A549 (cell line): ENCODE results near the gene MMP24OS. TPM values are rescaled to one million over a fixed set of nuclear protein-coding genes. Genes with fewer than 3 reads are reported as not detected.

ENCODE experiments used
- ATAC-seq, 2 experiments: fragments of 200-7000 bp in 1 of 2; fragments of >200 bp in 1 of 2; cut with Nextera tagmentation in 1 of 2; cut with Tn5 transposase in 1 of 2; 3 replicates each; pipeline versions ENCODE4 v1.8.0 to v1.9.1; 2018 to 2020; ENCODE audit warnings: mild to moderate bottlenecking in 1 of 2, moderate library complexity in 1 of 2
- CTCF ChIA-PET: fragments of 300-600 bp; sonication (Branson Sonifier 250); formaldehyde crosslinking; extraction: SDS; loops from one replicate; lab custom pipeline; 2021; ENCODE audit warnings: antibody characterized with exemption, inconsistent platforms; lab: Yijun Ruan, JAX
- POLR2A ChIA-PET: fragments of 350-600 bp; formaldehyde crosslinking; extraction: SDS; loops from one replicate; lab custom pipeline; 2021; ENCODE audit warnings: antibody characterized with exemption, inconsistent platforms; lab: Yijun Ruan, JAX
- DNase-seq, 2 experiments: peaks; one replicate each; pipeline versions ENCODE4 v3.0.0 to v3.0.0-alpha.2; 2011 to 2016; ENCODE audit warnings: low read depth in 1 of 2, low spot score in 1 of 2
- FAIRE-seq: peaks from 2 replicates; lab custom pipeline; 2011; peaks lifted over from hg19 to GRCh38; lab: Jason Lieb, UNC
- H3K27ac ChIP-seq, 2 experiments: fragments of >200 bp; sonication (Bioruptor Twin); formaldehyde crosslinking; 3 replicates each; pipeline ENCODE4 v1.5.1; 2016 to 2017
- H3K4me1 ChIP-seq: fragments of >200 bp; sonication (Bioruptor Twin); formaldehyde crosslinking; 3 replicates; pipeline ENCODE4 v1.6.1; 2016
- H3K4me2 ChIP-seq: fragments of >200 bp; sonication (Bioruptor Twin); formaldehyde crosslinking; 3 replicates; pipeline ENCODE4 v1.6.1; 2016
- H3K4me3 ChIP-seq: fragments of >200 bp; sonication (Bioruptor Twin); formaldehyde crosslinking; 3 replicates; pipeline ENCODE4 v1.5.1; 2016
- H3K9me3 ChIP-seq: fragments of >200 bp; sonication (Bioruptor Twin); formaldehyde crosslinking; 3 replicates; pipeline ENCODE4 v1.6.1; 2016
- BHLHE40 ChIP-seq: IDR thresholded peaks from 2 replicates; pipeline ENCODE4 v1.6.1; 2012; ENCODE audit warnings: low read depth, low read length, inconsistent platforms
- CBX8 ChIP-seq: fragments of 200-600 bp; sonication (generic); IDR thresholded peaks from 2 replicates; pipeline ENCODE4 v1.6.1; 2016
- CHD2 ChIP-seq: fragments of 150-350 bp; IDR thresholded peaks from 2 replicates; pipeline ENCODE4 v1.6.1; 2014; ENCODE audit warnings: low read length; ENCODE audit not compliant: partially characterized antibody
- EP300 ChIP-seq, 2 experiments: fragments of >200 bp; sonication (Bioruptor Twin); formaldehyde crosslinking; IDR thresholded peaks; 2 replicates in 1 of 2; 3 replicates in 1 of 2; pipeline ENCODE4 v1.6.1; 2016 to 2017
- FOXS1 ChIP-seq: fragments of 250-450 bp; sonication (Bioruptor Pico); IDR thresholded peaks from 2 replicates; pipeline ENCODE4 v1.5.0; 2020; ENCODE audit warnings: mild to moderate bottlenecking, moderate library complexity
- HDAC2 ChIP-seq: fragments of 200-600 bp; sonication (generic); IDR thresholded peaks from 2 replicates; pipeline ENCODE4 v1.6.1; 2016
- HEYL ChIP-seq: fragments of 250-450 bp; sonication (Bioruptor Pico); IDR thresholded peaks from 2 replicates; pipeline ENCODE4 v1.8.0; 2021; ENCODE audit warnings: mild to moderate bottlenecking, moderate library complexity
- HOXB5 ChIP-seq: fragments of 250-450 bp; sonication (Bioruptor Pico); IDR thresholded peaks from 2 replicates; pipeline ENCODE4 v1.5.0; 2020; ENCODE audit warnings: mild to moderate bottlenecking, moderate library complexity
- JUNB ChIP-seq: fragments of >200 bp; sonication (Bioruptor Twin); formaldehyde crosslinking; IDR thresholded peaks from 2 replicates; pipeline ENCODE4 v1.6.1; 2016
- KDM1A ChIP-seq: fragments of 200-600 bp; sonication (generic); IDR thresholded peaks from 2 replicates; pipeline ENCODE4 v1.6.1; 2016; ENCODE audit warnings: low read depth, mild to moderate bottlenecking
- KDM5A ChIP-seq: fragments of 200-600 bp; sonication (generic); IDR thresholded peaks from 2 replicates; pipeline ENCODE4 v1.6.1; 2016; ENCODE audit warnings: antibody characterized with exemption, mild to moderate bottlenecking
- MAFK ChIP-seq: fragments of 450-650 bp; IDR thresholded peaks from 2 replicates; pipeline ENCODE4 v1.6.1; 2014; ENCODE audit not compliant: partially characterized antibody
- NFE2L2 ChIP-seq: fragments of 150-350 bp; conservative IDR thresholded peaks from 2 replicates; pipeline ENCODE4 v1.6.1; 2014; ENCODE audit warnings: low read length
- PHF8 ChIP-seq: fragments of 200-600 bp; sonication (generic); IDR thresholded peaks from 2 replicates; pipeline ENCODE4 v1.6.1; 2016; ENCODE audit warnings: low read depth, mild to moderate bottlenecking, antibody characterized with exemption, moderate library complexity, borderline replicate concordance
- POLR2A ChIP-seq: IDR thresholded peaks from 2 replicates; pipeline ENCODE4 v1.6.1; 2012; ENCODE audit warnings: mild to moderate bottlenecking, low read length
- POLR2AphosphoS2 ChIP-seq: conservative IDR thresholded peaks from 2 replicates; pipeline ENCODE4 v1.6.1; 2012; ENCODE audit warnings: low read length, improper control_type of control experiment, inconsistent platforms
- RCOR1 ChIP-seq: fragments of 150-350 bp; IDR thresholded peaks from 2 replicates; pipeline ENCODE4 v1.6.1; 2014; ENCODE audit warnings: antibody characterized with exemption, low read length, low read depth
- RNF2 ChIP-seq: fragments of 200-600 bp; sonication (generic); IDR thresholded peaks from 2 replicates; pipeline ENCODE4 v1.6.1; 2016; ENCODE audit warnings: low read depth, mild to moderate bottlenecking, antibody characterized with exemption, moderate library complexity, borderline replicate concordance
- SMC3 ChIP-seq: fragments of >200 bp; sonication (Bioruptor Twin); formaldehyde crosslinking; IDR thresholded peaks from 3 replicates; pipeline ENCODE4 v1.6.1; 2018; ENCODE audit warnings: inconsistent platforms
- SREBF2 ChIP-seq: fragments of 450-650 bp; IDR thresholded peaks from 2 replicates; pipeline ENCODE4 v1.6.1; 2014; ENCODE audit warnings: mild to moderate bottlenecking, moderate library complexity
- TFCP2L1 ChIP-seq: fragments of 250-450 bp; sonication (Bioruptor Pico); IDR thresholded peaks from 2 replicates; pipeline ENCODE4 v1.5.0; 2021; ENCODE audit warnings: mild to moderate bottlenecking
- TP53 ChIP-seq: fragments of 250-450 bp; sonication (Bioruptor Pico); IDR thresholded peaks from 2 replicates; pipeline ENCODE4 v1.5.0; 2021; ENCODE audit warnings: mild to moderate bottlenecking, moderate library complexity
- ZC3H11A ChIP-seq: fragments of 450-650 bp; IDR thresholded peaks from 2 replicates; pipeline ENCODE4 v1.6.1; 2014; ENCODE audit warnings: antibody characterized with exemption, mild to moderate bottlenecking
- ZNF302 ChIP-seq: fragments of 250-450 bp; sonication (Bioruptor Pico); IDR thresholded peaks from 2 replicates; pipeline ENCODE4 v1.9.0; 2021; ENCODE audit warnings: inconsistent platforms, mild to moderate bottlenecking, moderate library complexity
- WGBS: methylation state at CpG from one replicate; pipeline ENCODE4 v1.1.6; 2017; ENCODE audit errors: missing lambda C conversion rate; 5-methylcytosine and 5-hydroxymethylcytosine counted together
- polyA plus RNA-seq, 4 experiments: library from polyadenylated mRNA; depleted of rRNA in 3 of 4; stranded (reverse); fragments of >200 nt; fragmentation: RNase III in 1 of 4; extraction: RNeasy Plus Mini Kit Qiagen cat#74134 plus additional on column Dnase treatment in 1 of 4; gene quantifications; 2 replicates in 3 of 4; 3 replicates in 1 of 4; pipeline ENCODE4 v1.2.3, GENCODE V29; 2011 to 2017
- TF ChIP-seq, protein P1 (sequence below): fragments of >200 bp; sonication (Bioruptor Twin); formaldehyde crosslinking; IDR thresholded peaks from 3 replicates; pipeline ENCODE4 v1.5.1; 2016
- TF ChIP-seq, protein P2 (sequence below): fragments of >200 bp; sonication (Bioruptor Twin); formaldehyde crosslinking; IDR thresholded peaks from 3 replicates; pipeline ENCODE4 v1.6.1; 2016
- TF ChIP-seq, protein P3 (sequence below): fragments of 450-650 bp; IDR thresholded peaks from 2 replicates; pipeline ENCODE4 v1.6.1; 2014; ENCODE audit warnings: antibody characterized with exemption
- TF ChIP-seq, protein P4 (sequence below): IDR thresholded peaks from 2 replicates; pipeline ENCODE4 v1.6.1; 2012
- TF ChIP-seq, protein P5 (sequence below): IDR thresholded peaks from 2 replicates; pipeline ENCODE4 v1.6.1; 2012

Gene MMP24OS
- polyA plus RNA-seq, 2 of the 4 experiments (the other 2 are of a cell fraction): 13.6 to 40.5 TPM

DNA sequence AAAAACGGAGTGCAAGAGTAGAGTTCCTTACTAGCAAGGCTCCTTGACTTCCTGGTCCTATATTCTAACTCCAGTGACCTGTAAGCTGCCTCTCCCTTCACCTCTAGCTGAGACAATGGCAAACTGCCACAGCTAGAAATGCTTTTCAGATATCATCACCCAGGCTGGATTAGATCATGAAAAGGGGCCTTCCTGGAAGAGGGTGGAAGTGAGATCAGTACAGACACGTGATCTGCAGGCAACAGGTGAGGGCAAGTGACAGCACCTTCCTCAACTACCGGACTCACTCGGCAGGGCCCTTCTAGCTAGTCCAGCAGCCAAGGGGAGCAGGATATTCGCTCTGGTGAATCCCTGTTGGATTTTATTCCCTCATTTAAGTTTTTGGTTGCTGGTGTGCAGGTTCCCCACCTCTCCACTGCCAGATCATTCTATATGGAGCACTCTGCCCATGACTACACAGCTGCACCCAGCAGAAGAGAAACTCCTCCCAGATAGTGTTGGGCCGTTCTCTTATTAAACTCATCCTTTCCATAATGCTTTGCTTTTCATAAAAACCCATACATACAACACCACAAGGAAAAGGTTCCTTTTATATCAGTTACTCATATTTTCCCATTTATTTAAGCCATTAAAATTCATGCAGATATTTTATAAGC is 40.7 kb upstream of the MMP24OS start (continued):
- TF ChIP-seq, protein P1, sequence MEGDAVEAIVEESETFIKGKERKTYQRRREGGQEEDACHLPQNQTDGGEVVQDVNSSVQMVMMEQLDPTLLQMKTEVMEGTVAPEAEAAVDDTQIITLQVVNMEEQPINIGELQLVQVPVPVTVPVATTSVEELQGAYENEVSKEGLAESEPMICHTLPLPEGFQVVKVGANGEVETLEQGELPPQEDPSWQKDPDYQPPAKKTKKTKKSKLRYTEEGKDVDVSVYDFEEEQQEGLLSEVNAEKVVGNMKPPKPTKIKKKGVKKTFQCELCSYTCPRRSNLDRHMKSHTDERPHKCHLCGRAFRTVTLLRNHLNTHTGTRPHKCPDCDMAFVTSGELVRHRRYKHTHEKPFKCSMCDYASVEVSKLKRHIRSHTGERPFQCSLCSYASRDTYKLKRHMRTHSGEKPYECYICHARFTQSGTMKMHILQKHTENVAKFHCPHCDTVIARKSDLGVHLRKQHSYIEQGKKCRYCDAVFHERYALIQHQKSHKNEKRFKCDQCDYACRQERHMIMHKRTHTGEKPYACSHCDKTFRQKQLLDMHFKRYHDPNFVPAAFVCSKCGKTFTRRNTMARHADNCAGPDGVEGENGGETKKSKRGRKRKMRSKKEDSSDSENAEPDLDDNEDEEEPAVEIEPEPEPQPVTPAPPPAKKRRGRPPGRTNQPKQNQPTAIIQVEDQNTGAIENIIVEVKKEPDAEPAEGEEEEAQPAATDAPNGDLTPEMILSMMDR: no peak
- no peak for TF ChIP-seq SMC3
- TF ChIP-seq CHD2: no peak
- TF ChIP-seq RCOR1: no peak
- TF ChIP-seq CBX8: no peak
- TF ChIP-seq SREBF2: no peak
- no peak for TF ChIP-seq ZNF302 (CRISPR knock-in tag)
- TF ChIP-seq POLR2A: no peak
- no peak for TF ChIP-seq TFCP2L1 (CRISPR knock-in tag)
- TF ChIP-seq, protein P2, sequence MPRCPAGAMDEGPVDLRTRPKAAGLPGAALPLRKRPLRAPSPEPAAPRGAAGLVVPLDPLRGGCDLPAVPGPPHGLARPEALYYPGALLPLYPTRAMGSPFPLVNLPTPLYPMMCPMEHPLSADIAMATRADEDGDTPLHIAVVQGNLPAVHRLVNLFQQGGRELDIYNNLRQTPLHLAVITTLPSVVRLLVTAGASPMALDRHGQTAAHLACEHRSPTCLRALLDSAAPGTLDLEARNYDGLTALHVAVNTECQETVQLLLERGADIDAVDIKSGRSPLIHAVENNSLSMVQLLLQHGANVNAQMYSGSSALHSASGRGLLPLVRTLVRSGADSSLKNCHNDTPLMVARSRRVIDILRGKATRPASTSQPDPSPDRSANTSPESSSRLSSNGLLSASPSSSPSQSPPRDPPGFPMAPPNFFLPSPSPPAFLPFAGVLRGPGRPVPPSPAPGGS: no peak
- TF ChIP-seq ZC3H11A: no peak
- TF ChIP-seq KDM5A: no peak
- TF ChIP-seq HEYL (CRISPR knock-in tag): no peak
- TF ChIP-seq, protein P3, sequence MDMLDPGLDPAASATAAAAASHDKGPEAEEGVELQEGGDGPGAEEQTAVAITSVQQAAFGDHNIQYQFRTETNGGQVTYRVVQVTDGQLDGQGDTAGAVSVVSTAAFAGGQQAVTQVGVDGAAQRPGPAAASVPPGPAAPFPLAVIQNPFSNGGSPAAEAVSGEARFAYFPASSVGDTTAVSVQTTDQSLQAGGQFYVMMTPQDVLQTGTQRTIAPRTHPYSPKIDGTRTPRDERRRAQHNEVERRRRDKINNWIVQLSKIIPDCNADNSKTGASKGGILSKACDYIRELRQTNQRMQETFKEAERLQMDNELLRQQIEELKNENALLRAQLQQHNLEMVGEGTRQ: peak; percentile 79
- TF ChIP-seq KDM1A: no peak
- no peak for TF ChIP-seq MAFK
- no peak for TF ChIP-seq TP53
- peak; percentile 12 to 40; a peak in 1 of 5 replicates for TF ChIP-seq EP300 (IDR thresholded peaks at IDR 0.05)
- TF ChIP-seq, protein P4, sequence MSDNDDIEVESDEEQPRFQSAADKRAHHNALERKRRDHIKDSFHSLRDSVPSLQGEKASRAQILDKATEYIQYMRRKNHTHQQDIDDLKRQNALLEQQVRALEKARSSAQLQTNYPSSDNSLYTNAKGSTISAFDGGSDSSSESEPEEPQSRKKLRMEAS: peak; percentile 38; the same call in 1 of the 2 replicates
- TF ChIP-seq FOXS1: no peak
- no peak for TF ChIP-seq PHF8
- no peak for TF ChIP-seq NFE2L2
- TF ChIP-seq BHLHE40: 0 out of 2 replicates have a peak, but pooled peaks have one; percentile 38
- no peak for TF ChIP-seq HOXB5 (CRISPR knock-in tag)

DNA sequence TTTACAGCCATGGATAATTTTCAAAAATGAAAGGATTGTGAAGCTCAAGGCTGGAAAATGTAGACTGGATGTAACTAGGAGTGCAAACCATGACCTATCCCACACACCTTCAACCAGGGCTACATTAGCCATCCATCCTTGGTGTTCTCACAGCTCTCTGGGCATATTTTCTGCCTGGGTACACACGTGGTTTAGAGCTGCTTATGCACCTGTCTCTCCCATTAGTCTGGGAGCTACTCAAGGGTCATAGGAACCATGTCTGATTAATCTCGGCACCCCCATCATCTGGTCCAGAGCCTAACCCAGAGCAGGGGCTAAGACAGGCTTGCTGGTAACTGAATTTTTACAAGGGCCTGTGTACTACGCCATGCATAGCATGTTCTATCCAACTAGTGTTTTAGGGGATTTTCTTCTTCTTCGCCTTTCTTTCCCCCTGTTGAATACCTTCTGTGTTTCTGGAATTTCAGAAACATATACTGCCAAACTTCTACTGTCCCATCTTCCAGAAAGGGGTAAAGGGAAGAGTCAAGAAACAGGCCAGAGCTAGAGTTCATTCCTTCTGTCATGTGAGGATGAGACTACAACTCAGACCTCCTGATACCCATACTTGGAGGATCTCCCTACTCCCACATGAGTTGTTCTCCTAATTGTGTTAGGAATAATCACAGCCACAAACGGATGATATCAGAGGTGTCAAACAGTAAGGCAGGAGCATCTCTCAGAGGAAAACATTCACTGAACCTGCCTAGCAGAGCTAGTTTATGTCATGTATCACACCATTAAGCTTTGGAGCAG is 39.7 kb upstream of the MMP24OS start:
- DNase-seq: no peak
- TF ChIP-seq CBX8: no peak
- TF ChIP-seq RNF2: no peak
- no peak for TF ChIP-seq BHLHE40
- no peak for TF ChIP-seq HDAC2
- TF ChIP-seq, protein P5, sequence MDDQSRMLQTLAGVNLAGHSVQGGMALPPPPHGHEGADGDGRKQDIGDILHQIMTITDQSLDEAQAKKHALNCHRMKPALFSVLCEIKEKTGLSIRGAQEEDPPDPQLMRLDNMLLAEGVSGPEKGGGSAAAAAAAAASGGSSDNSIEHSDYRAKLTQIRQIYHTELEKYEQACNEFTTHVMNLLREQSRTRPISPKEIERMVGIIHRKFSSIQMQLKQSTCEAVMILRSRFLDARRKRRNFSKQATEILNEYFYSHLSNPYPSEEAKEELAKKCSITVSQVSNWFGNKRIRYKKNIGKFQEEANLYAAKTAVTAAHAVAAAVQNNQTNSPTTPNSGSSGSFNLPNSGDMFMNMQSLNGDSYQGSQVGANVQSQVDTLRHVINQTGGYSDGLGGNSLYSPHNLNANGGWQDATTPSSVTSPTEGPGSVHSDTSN: no peak
- TF ChIP-seq JUNB: no peak
- TF ChIP-seq SREBF2: no peak
- TF ChIP-seq, protein P2: no peak
- TF ChIP-seq CHD2: no peak
- TF ChIP-seq POLR2AphosphoS2: no peak
- peak overlapping the region; percentile 76 to 89 for H3K27ac ChIP-seq
- 85% methylated on average over 5 of the region's 5 CpGs for WGBS
- H3K9me3 ChIP-seq: no peaks in the 10 kb centered on the region
- no peak for FAIRE-seq
- H3K4me3 ChIP-seq: no peak overlapping the region
- peak overlapping the region; percentile 54 for H3K4me2 ChIP-seq
- ATAC-seq: no peak
- ChIA-PET POLR2A (interaction anchor here (0.8 kb wide), 1 partner anchor 40 kb away, joined by 3 read pairs; the partner anchor contains the start of gene MMP24OS), CTCF (interaction anchor here (0.9 to 10.2 kb wide), 6 partner anchors 9 to 28 kb away, joined by 3 to 157 read pairs (median 5); no protein-coding TSS in a partner anchor)
- peaks cover 65% of the 10 kb centered on the region for H3K4me1 ChIP-seq
